ENCODE data around the gene WNT6.
"Not testable (repeated sequence)": the region's sequence is repeated elsewhere in the genome, so short reads cannot be mapped to it uniquely, and the experiment has no call there.

Gene WNT6

DNA sequence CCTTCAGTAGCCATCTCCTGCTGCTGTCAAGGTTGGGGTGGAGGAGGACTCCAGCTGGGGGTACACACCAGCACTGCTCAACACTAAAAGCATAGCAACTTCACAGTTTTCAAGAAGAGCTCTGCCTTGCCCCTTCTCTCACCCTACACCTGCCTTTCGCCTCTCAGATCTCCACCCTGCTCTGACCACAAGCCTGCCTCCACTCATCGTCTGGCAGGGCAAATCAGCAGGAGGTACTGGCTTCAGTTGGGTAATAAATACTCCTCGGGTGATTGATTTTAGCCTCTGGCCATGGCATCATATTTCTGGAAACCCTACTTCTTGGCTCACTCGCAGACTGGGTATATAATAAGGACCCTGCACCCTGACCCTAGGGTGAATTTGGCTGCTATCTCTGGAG lies 24.9 kb upstream of the WNT6 start:
- no peaks in the 10 kb centered on the region for H3K79me2 ChIP-seq (ENCODE audit: control insufficient read depth, low read length)
- TF ChIP-seq, protein P1, sequence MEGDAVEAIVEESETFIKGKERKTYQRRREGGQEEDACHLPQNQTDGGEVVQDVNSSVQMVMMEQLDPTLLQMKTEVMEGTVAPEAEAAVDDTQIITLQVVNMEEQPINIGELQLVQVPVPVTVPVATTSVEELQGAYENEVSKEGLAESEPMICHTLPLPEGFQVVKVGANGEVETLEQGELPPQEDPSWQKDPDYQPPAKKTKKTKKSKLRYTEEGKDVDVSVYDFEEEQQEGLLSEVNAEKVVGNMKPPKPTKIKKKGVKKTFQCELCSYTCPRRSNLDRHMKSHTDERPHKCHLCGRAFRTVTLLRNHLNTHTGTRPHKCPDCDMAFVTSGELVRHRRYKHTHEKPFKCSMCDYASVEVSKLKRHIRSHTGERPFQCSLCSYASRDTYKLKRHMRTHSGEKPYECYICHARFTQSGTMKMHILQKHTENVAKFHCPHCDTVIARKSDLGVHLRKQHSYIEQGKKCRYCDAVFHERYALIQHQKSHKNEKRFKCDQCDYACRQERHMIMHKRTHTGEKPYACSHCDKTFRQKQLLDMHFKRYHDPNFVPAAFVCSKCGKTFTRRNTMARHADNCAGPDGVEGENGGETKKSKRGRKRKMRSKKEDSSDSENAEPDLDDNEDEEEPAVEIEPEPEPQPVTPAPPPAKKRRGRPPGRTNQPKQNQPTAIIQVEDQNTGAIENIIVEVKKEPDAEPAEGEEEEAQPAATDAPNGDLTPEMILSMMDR (IDR thresholded peaks at IDR 0.05; ENCODE audit: low read depth, low read length, poor library complexity, severe bottlenecking), result no peak
- TF ChIP-seq EZH2phosphoT487 (IDR thresholded peaks at IDR 0.05; ENCODE audit: borderline replicate concordance, low read length), result no peak
- no peak overlapping the region for H3K27ac ChIP-seq (ENCODE audit: low read depth, low read length)
- peaks cover 51% of the 10 kb centered on the region for H3K27me3 ChIP-seq (ENCODE audit: control insufficient read depth, low read length)
- H3F3A ChIP-seq (ENCODE audit: control insufficient read depth, insufficient read depth), result no peaks in the 10 kb centered on the region
- no peaks in the 10 kb centered on the region for H3K9me3 ChIP-seq (ENCODE audit: control insufficient read depth, insufficient read depth, low read length)
- H3K4me1 ChIP-seq (ENCODE audit: control insufficient read depth, low read length), result peaks cover 3% of the 10 kb centered on the region; the same call in 1 of the 2 replicates
- H3K4me2 ChIP-seq (ENCODE audit: low read length), result no peak overlapping the region
- H3K36me3 ChIP-seq (ENCODE audit: control insufficient read depth, low read length), result no peaks in the 10 kb centered on the region
- no peaks in the 10 kb centered on the region for H3K9me2 ChIP-seq (replicated peaks; ENCODE audit: control insufficient read depth, low read length)
- no peaks in the 10 kb centered on the region for H4K20me1 ChIP-seq (ENCODE audit: control insufficient read depth, insufficient read depth, low read depth, low read length)
- H3K4me3 ChIP-seq (ENCODE audit: low read length), result no peak overlapping the region

- Histone ChIP-seq H4K20me1 (ENCODE audit: control insufficient read depth, insufficient read depth, low read depth, low read length) (no peaks in the 10 kb centered on the region), H3K36me3 (ENCODE audit: control insufficient read depth, low read length) (no peaks in the 10 kb centered on the region), H3K4me2 (ENCODE audit: low read length) (no peak overlapping the region), H3K9me3 (ENCODE audit: control insufficient read depth, insufficient read depth, low read length) (no peaks in the 10 kb centered on the region), H3K9me2 (replicated peaks; ENCODE audit: control insufficient read depth, low read length) (no peaks in the 10 kb centered on the region), H3F3A (ENCODE audit: control insufficient read depth, insufficient read depth) (no peaks in the 10 kb centered on the region), H3K4me3 (ENCODE audit: low read length) (no peak overlapping the region), H3K27ac (ENCODE audit: low read depth, low read length) (no peak overlapping the region), H3K4me1 (ENCODE audit: control insufficient read depth, low read length) (no peaks in the 10 kb centered on the region), H3K79me2 (ENCODE audit: control insufficient read depth, low read length) (no peaks in the 10 kb centered on the region), H3K27me3 (ENCODE audit: control insufficient read depth, low read length) (peaks cover 48% of the 10 kb centered on the region)
- no peak for TF ChIP-seq EZH2phosphoT487 (IDR thresholded peaks at IDR 0.05; ENCODE audit: borderline replicate concordance, low read length)
- TF ChIP-seq, protein P1 (IDR thresholded peaks at IDR 0.05; ENCODE audit: low read depth, low read length, poor library complexity, severe bottlenecking), result no peak
These were observed 22.1 kb upstream of the WNT6 start for GRCh38 chr2:218837495-218837894.

- no peak overlapping the region for H3K27ac ChIP-seq (ENCODE audit: low read depth, low read length)
- peaks cover 34% of the 10 kb centered on the region for H3K27me3 ChIP-seq (ENCODE audit: control insufficient read depth, low read length)
- H3K4me3 ChIP-seq (ENCODE audit: low read length), result no peak overlapping the region
- H3K9me3 ChIP-seq (ENCODE audit: control insufficient read depth, insufficient read depth, low read length), result no peaks in the 10 kb centered on the region
- no peaks in the 10 kb centered on the region for H3K36me3 ChIP-seq (ENCODE audit: control insufficient read depth, low read length)
- no peaks in the 10 kb centered on the region for H3F3A ChIP-seq (ENCODE audit: control insufficient read depth, insufficient read depth)
- H4K20me1 ChIP-seq (ENCODE audit: control insufficient read depth, insufficient read depth, low read depth, low read length), result no peaks in the 10 kb centered on the region
- no peaks in the 10 kb centered on the region for H3K79me2 ChIP-seq (ENCODE audit: control insufficient read depth, low read length)
- no peak overlapping the region for H3K4me2 ChIP-seq (ENCODE audit: low read length)
- TF ChIP-seq, protein P1 (IDR thresholded peaks at IDR 0.05; ENCODE audit: low read depth, low read length, poor library complexity, severe bottlenecking), result no peak
- TF ChIP-seq EZH2phosphoT487 (IDR thresholded peaks at IDR 0.05; ENCODE audit: borderline replicate concordance, low read length), result no peak
- no peaks in the 10 kb centered on the region for H3K4me1 ChIP-seq (ENCODE audit: control insufficient read depth, low read length)
- H3K9me2 ChIP-seq (replicated peaks; ENCODE audit: control insufficient read depth, low read length), result no peaks in the 10 kb centered on the region
These were observed 20.2 kb upstream of the WNT6 start for GRCh38 chr2:218839430-218839829.

DNA sequence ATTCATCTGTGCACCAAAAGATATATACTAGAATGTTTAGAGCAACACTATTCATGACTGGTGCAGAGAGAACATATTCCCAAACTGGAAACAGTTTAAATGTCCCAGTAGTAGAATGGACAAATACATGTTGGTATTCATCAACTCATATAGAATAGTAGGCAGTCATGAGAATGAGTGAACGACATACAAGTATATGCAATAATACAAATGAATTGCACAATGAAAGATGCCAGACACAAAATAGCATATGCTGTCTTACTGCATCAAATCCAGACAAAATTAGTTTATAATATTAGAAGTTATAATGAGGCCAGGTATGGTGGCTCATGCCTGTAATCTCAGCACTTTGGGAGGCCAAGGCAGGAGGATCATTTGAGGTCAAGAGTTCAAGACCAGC lies 19.7 kb upstream of the WNT6 start:
- Histone ChIP-seq H3K27ac (ENCODE audit: low read depth, low read length) (no peak overlapping the region), H3K79me2 (ENCODE audit: control insufficient read depth, low read length) (no peaks in the 10 kb centered on the region), H3K4me3 (ENCODE audit: low read length) (no peak overlapping the region), H3K4me1 (ENCODE audit: control insufficient read depth, low read length) (no peaks in the 10 kb centered on the region), H3K27me3 (ENCODE audit: control insufficient read depth, low read length) (peaks cover 30% of the 10 kb centered on the region), H3K36me3 (ENCODE audit: control insufficient read depth, low read length) (no peaks in the 10 kb centered on the region), H3K9me3 (ENCODE audit: control insufficient read depth, insufficient read depth, low read length) (no peaks in the 10 kb centered on the region), H3K9me2 (replicated peaks; ENCODE audit: control insufficient read depth, low read length) (no peaks in the 10 kb centered on the region), H3F3A (ENCODE audit: control insufficient read depth, insufficient read depth) (no peaks in the 10 kb centered on the region), H3K4me2 (ENCODE audit: low read length) (no peak overlapping the region), H4K20me1 (ENCODE audit: control insufficient read depth, insufficient read depth, low read depth, low read length) (no peaks in the 10 kb centered on the region)
- TF ChIP-seq EZH2phosphoT487 (IDR thresholded peaks at IDR 0.05; ENCODE audit: borderline replicate concordance, low read length), result no peak
- TF ChIP-seq, protein P1 (IDR thresholded peaks at IDR 0.05; ENCODE audit: low read depth, low read length, poor library complexity, severe bottlenecking), result no peak

GRCh38 chr2:218844334-218844733 lies 15.3 kb upstream of the WNT6 start:
- not testable (repeated sequence) for H3K4me1 ChIP-seq (ENCODE audit: control insufficient read depth, low read length); H3K36me3 ChIP-seq (ENCODE audit: control insufficient read depth, low read length); H3K9me3 ChIP-seq (ENCODE audit: control insufficient read depth, insufficient read depth, low read length); H3K27me3 ChIP-seq (ENCODE audit: control insufficient read depth, low read length); H4K20me1 ChIP-seq (ENCODE audit: control insufficient read depth, insufficient read depth, low read depth, low read length); H3K9me2 ChIP-seq (replicated peaks; ENCODE audit: control insufficient read depth, low read length); H3K4me2 ChIP-seq (ENCODE audit: low read length); H3F3A ChIP-seq (ENCODE audit: control insufficient read depth, insufficient read depth); H3K79me2 ChIP-seq (ENCODE audit: control insufficient read depth, low read length); H3K4me3 ChIP-seq (ENCODE audit: low read length); H3K27ac ChIP-seq (ENCODE audit: low read depth, low read length)

Measured in DOHH2 (cell line).